Parathyroid adenoma (tissue), 2 donors: Measurements from ENCODE around the gene TBCCD1.
"Not testable (repeated sequence)": the region's sequence is repeated elsewhere in the genome, so short reads cannot be mapped to it uniquely, and the experiment has no call there.

Experiments used
- H2AFZ ChIP-seq: fragments of 300-600 bp; sonication (generic); one replicate; pipeline ENCODE4 v1.7.0; 2017; ENCODE audit warnings: antibody characterized with exemption, mild to moderate bottlenecking
- H3K27ac ChIP-seq: fragments of 300-600 bp; sonication (generic); one replicate; pipeline ENCODE4 v1.7.0; 2017
- H3K27me3 ChIP-seq: fragments of 300-600 bp; sonication (generic); one replicate; pipeline ENCODE4 v1.7.0; 2017; ENCODE audit warnings: low read length; ENCODE audit not compliant: control insufficient read depth, insufficient read depth
- H3K36me3 ChIP-seq: fragments of 300-600 bp; sonication (generic); one replicate; pipeline ENCODE4 v1.7.0; 2017; ENCODE audit warnings: low read length; ENCODE audit not compliant: control insufficient read depth, insufficient read depth
- H3K4me1 ChIP-seq: fragments of 300-600 bp; sonication (generic); one replicate; pipeline ENCODE4 v1.7.0; 2017; ENCODE audit warnings: control low read depth
- H3K4me2 ChIP-seq: fragments of 300-600 bp; sonication (generic); one replicate; pipeline ENCODE4 v1.7.0; 2017; ENCODE audit warnings: low read length
- H3K4me3 ChIP-seq: fragments of 300-600 bp; sonication (generic); one replicate; pipeline ENCODE4 v1.7.0; 2017; ENCODE audit warnings: low read depth, low read length
- H3K79me2 ChIP-seq: fragments of 300-600 bp; sonication (generic); one replicate; pipeline ENCODE4 v1.7.0; 2017; ENCODE audit warnings: control low read depth
- H3K9ac ChIP-seq: fragments of 300-600 bp; sonication (generic); one replicate; pipeline ENCODE4 v1.7.0; 2017; ENCODE audit warnings: mild to moderate bottlenecking
- H3K9me3 ChIP-seq: fragments of 300-600 bp; sonication (generic); one replicate; pipeline ENCODE4 v1.7.0; 2017; ENCODE audit warnings: low read length; ENCODE audit not compliant: control insufficient read depth
- TF ChIP-seq, protein P1 (sequence below): fragments of 300-600 bp; sonication (generic); IDR thresholded peaks from one replicate; pipeline ENCODE4 v1.7.0; 2017; ENCODE audit warnings: antibody characterized with exemption, mild to moderate bottlenecking
- donor health status: primary hyperparathyroidism.

The TBCCD1 gene

DNA sequence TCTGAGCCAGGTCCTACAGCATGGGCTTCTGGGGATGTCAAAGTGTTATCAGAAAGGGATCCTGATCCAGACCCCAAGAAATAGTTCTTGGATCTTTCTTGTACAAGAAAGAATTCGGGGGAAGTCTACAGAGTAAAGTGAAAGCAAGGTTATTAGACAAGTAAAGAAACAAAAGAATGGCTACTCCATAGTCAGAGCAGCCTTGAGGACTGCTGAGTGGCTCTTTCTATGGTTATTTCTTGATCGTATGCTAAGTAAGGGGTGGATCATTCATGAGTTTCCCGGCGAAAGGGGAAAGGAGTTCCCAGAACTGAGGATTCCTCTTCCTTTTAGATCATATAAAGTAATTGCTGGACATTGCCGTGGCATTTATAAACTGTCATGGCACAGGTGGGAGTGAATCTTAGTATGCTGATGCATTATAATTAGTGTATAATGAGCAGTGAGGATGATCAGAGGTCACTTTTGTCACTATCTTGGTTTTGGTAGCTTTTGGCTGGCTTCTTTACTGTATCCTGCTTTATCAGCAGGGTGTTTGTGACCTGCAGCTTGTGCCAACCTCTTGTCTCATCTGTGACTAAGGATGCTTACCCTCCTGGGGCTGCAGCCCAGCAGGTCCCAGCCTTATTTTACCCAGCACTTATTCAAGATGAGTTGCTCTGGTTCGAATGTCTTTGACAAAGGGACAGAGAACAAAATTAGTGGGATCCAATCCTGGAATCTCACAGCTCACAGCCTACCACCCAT lies 64.0 kb downstream of the TBCCD1 start:
- no peaks in the 10 kb centered on the region for H3K4me1 ChIP-seq
- no peak overlapping the region for H3K27ac ChIP-seq
- TF ChIP-seq, protein P1, sequence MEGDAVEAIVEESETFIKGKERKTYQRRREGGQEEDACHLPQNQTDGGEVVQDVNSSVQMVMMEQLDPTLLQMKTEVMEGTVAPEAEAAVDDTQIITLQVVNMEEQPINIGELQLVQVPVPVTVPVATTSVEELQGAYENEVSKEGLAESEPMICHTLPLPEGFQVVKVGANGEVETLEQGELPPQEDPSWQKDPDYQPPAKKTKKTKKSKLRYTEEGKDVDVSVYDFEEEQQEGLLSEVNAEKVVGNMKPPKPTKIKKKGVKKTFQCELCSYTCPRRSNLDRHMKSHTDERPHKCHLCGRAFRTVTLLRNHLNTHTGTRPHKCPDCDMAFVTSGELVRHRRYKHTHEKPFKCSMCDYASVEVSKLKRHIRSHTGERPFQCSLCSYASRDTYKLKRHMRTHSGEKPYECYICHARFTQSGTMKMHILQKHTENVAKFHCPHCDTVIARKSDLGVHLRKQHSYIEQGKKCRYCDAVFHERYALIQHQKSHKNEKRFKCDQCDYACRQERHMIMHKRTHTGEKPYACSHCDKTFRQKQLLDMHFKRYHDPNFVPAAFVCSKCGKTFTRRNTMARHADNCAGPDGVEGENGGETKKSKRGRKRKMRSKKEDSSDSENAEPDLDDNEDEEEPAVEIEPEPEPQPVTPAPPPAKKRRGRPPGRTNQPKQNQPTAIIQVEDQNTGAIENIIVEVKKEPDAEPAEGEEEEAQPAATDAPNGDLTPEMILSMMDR: no peak
- peak overlapping the region; percentile 45 for H2AFZ ChIP-seq
- H3K4me3 ChIP-seq: no peak overlapping the region
- H3K36me3 ChIP-seq: no peaks in the 10 kb centered on the region
- H3K9ac ChIP-seq: no peak overlapping the region
- H3K27me3 ChIP-seq: no peaks in the 10 kb centered on the region
- no peak overlapping the region for H3K4me2 ChIP-seq
- H3K79me2 ChIP-seq: no peaks in the 10 kb centered on the region
- H3K9me3 ChIP-seq: no peaks in the 10 kb centered on the region

GRCh38 chr3:186502138-186502948 lies 64.8 kb downstream of the TBCCD1 start:
- no peak overlapping the region for H3K9ac ChIP-seq
- H3K27me3 ChIP-seq: no peaks in the 10 kb centered on the region
- no peaks in the 10 kb centered on the region for H3K4me1 ChIP-seq
- H2AFZ ChIP-seq: peak overlapping the region; percentile 45
- H3K4me2 ChIP-seq: no peak overlapping the region
- H3K9me3 ChIP-seq: no peaks in the 10 kb centered on the region
- no peak overlapping the region for H3K4me3 ChIP-seq
- H3K27ac ChIP-seq: no peak overlapping the region
- no peaks in the 10 kb centered on the region for H3K79me2 ChIP-seq
- TF ChIP-seq, protein P1: no peak
- no peaks in the 10 kb centered on the region for H3K36me3 ChIP-seq

DNA sequence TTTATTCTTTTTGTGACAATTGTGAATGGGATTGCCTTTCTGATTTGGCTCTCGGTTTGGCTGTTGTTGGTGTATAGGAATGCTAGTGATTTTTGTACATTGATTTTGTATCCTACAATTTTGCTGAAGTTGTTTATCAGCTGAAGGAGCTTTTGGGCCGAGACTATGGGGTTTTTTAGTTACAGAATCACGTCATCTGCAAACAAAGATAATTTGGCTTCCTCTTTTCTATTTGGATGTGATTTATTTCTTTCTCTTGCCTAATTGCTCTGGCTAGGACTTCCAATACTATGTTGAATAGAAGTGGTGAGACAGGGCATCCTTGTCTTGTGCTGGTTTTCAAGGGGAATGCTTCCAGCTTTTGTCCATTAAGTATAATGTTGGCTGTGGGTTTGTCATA lies 67.2 kb downstream of the TBCCD1 start:
- H3K4me1 ChIP-seq, H2AFZ ChIP-seq, H3K79me2 ChIP-seq, H3K4me2 ChIP-seq, H3K27me3 ChIP-seq, H3K36me3 ChIP-seq, H3K4me3 ChIP-seq, H3K9ac ChIP-seq, H3K27ac ChIP-seq, H3K9me3 ChIP-seq: not testable (repeated sequence)

DNA sequence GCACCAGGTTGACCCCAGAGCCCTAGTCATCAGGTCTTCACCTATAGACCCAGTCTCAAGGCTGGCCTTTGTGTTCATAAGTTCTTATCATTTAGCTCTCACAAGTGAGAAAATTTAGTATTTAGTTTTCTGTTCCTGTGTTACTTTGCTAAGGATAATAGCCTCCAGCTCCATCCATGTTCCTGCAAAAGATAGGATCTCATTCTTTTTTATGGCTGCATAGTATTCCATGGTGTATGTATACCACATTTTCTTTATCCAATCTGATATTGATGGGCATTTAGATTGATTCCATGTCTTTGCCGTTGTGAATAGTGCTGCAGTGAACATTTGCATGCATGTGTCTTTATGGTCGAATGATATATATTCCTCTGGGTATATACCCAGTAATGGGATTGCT lies 69.1 kb downstream of the TBCCD1 start:
- not testable (repeated sequence) for H3K27me3 ChIP-seq, H3K79me2 ChIP-seq, H2AFZ ChIP-seq, H3K4me2 ChIP-seq, H3K9ac ChIP-seq, H3K36me3 ChIP-seq, H3K4me3 ChIP-seq, H3K4me1 ChIP-seq, H3K9me3 ChIP-seq, H3K27ac ChIP-seq

GRCh38 chr3:186497608-186498007 lies 69.5 kb downstream of the TBCCD1 start:
- no peak overlapping the region for H2AFZ ChIP-seq
- H3K36me3 ChIP-seq: no peaks in the 10 kb centered on the region
- no peak overlapping the region for H3K4me3 ChIP-seq
- no peaks in the 10 kb centered on the region for H3K27me3 ChIP-seq
- H3K4me1 ChIP-seq: peaks cover 2% of the 10 kb centered on the region
- TF ChIP-seq, protein P1: no peak
- H3K9me3 ChIP-seq: no peaks in the 10 kb centered on the region
- H3K79me2 ChIP-seq: no peaks in the 10 kb centered on the region
- no peak overlapping the region for H3K4me2 ChIP-seq
- no peak overlapping the region for H3K27ac ChIP-seq
- H3K9ac ChIP-seq: no peak overlapping the region
